IPS DF 6.9 (cell line): ENCODE measurements around the gene CR1.
"Not testable (repeated sequence)": the region's sequence is repeated elsewhere in the genome, so short reads cannot be mapped to it uniquely, and the experiment has no call there.

Source experiments
- DNase-seq: peaks from one replicate; pipeline ENCODE4 v3.0.0-alpha.2; 2013; ENCODE audit warnings: low read depth, low spot score
- H3K27ac ChIP-seq: one replicate; pipeline ENCODE4 v1.5.1; 2013; ENCODE audit warnings: low read length, control low read depth
- H3K27me3 ChIP-seq: 2 replicates; pipeline ENCODE4 v1.6.1; 2013; ENCODE audit warnings: mild to moderate bottlenecking, low read length; ENCODE audit not compliant: control insufficient read depth, insufficient read depth
- H3K36me3 ChIP-seq: 2 replicates; pipeline ENCODE4 v1.6.1; 2013; ENCODE audit warnings: low read length; ENCODE audit not compliant: control insufficient read depth, insufficient read depth
- H3K4me1 ChIP-seq: 2 replicates; pipeline ENCODE4 v1.6.1; 2013; ENCODE audit warnings: low read length; ENCODE audit not compliant: control insufficient read depth, insufficient read depth
- H3K4me3 ChIP-seq: 2 replicates; pipeline ENCODE4 v1.5.1; 2013; ENCODE audit warnings: mild to moderate bottlenecking, low read length
- H3K9me3 ChIP-seq: 2 replicates; pipeline ENCODE4 v1.6.1; 2013; ENCODE audit warnings: low read length, inconsistent platforms; ENCODE audit not compliant: control insufficient read depth, insufficient read depth
- WGBS: extraction: QIAGEN DNeasy Blood & Tissue Kit; methylation state at CpG from one replicate; pipeline ENCODE4 v1.1.7; 2013; ENCODE audit warnings: mixed read lengths, missing lambda C conversion rate; ENCODE audit not compliant: insufficient read length, insufficient coverage; 5-methylcytosine and 5-hydroxymethylcytosine counted together

The CR1 gene

GRCh38 chr1:207672522-207673130 is 176.7 kb downstream of the CR1 start:
- no CpG with 5 or more reads among the region's 5 CpGs for WGBS
- Histone ChIP-seq H3K4me1 (peaks cover 4% of the 10 kb centered on the region; the same call in 1 of the 2 replicates), H3K27ac (no peak overlapping the region), H3K9me3 (no peaks in the 10 kb centered on the region), H3K36me3 (no peaks in the 10 kb centered on the region), H3K27me3 (no peaks in the 10 kb centered on the region), H3K4me3 (no peak overlapping the region)
- DNase-seq: peak; percentile 67

GRCh38 chr1:207673399-207673798 is 177.4 kb downstream of the CR1 start:
- DNase-seq: no peak
- no CpG with 5 or more reads among the region's 6 CpGs for WGBS

DNA sequence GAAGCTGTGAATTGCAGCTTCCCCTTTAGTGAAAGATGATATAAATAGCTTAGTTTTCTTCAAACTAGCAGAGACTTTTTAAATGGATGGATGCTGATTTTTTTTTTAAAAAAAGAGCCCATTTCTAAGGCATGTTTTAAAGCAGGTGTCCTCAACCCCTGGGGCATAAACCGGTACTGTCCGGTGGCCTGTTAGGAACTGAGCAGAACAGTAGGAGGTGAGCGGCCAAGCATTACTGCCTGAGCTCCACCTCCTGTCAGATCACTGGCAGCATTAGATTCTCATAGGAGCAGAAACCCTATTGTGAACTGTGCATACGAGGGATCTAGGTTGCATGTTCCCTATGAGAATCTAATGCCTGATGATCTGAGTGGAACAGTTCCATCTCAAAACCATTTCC is 180.2 kb downstream of the CR1 start:
- H3K4me1 ChIP-seq: no peaks in the 10 kb centered on the region; the same call in 1 of the 2 replicates
- no peaks in the 10 kb centered on the region for H3K36me3 ChIP-seq
- DNase-seq: no peak
- no peak overlapping the region for H3K4me3 ChIP-seq
- no peaks in the 10 kb centered on the region for H3K27me3 ChIP-seq
- no peak overlapping the region for H3K27ac ChIP-seq
- H3K9me3 ChIP-seq: no peaks in the 10 kb centered on the region
- WGBS: no CpG with 5 or more reads among the region's 4 CpGs

More at GRCh38 chr1:207673399-207673798, 177.4 kb downstream of the CR1 start:
- H3K4me3 ChIP-seq: no peak overlapping the region
- H3K4me1 ChIP-seq: peaks cover 4% of the 10 kb centered on the region; the same call in 1 of the 2 replicates
- no peaks in the 10 kb centered on the region for H3K9me3 ChIP-seq
- H3K27me3 ChIP-seq: no peaks in the 10 kb centered on the region
- H3K36me3 ChIP-seq: no peaks in the 10 kb centered on the region
- H3K27ac ChIP-seq: no peak overlapping the region

DNA sequence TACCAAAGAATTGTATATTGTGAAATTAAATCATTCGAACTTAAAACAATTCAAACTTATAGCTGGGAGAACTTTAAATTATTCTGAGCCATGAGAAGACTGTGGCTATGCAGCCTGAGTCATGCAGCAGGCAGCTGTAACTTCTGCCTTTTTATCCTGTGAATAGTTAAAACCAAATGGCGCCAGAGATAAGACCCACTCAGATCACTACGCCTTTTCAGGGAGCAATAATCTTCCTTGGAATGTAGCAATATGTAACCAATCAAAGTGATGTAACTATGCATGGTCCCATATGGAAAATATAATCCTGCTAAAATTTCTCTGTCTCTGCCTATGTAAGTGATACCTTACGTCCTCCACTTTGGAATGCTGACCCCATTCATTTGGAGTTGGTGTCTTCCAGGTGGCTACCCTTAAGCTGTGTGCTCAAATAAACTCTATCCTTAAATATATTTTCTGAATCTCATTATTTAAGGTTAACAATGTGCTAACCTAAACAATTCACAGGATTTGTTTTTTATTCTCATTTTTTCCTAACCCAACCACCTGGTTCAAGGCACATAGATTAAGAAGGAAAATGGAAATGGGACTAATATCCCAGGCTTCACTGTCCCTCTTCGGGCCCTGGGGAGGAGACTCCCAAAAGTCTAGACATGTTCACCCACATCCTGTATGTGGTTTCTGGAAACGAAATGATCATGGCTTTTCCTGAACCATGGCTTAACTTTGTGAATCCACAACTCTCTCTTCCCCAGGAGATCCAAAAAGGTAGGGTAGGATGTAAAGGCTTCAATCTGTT is 184.8 kb downstream of the CR1 start:
- H3K9me3 ChIP-seq, H3K27me3 ChIP-seq, H3K4me3 ChIP-seq, H3K27ac ChIP-seq, H3K4me1 ChIP-seq, DNase-seq, H3K36me3 ChIP-seq: not testable (repeated sequence)
- WGBS: no CpG with 5 or more reads among the region's 6 CpGs

- H3K36me3 ChIP-seq, H3K27ac ChIP-seq, H3K27me3 ChIP-seq, H3K4me1 ChIP-seq, H3K9me3 ChIP-seq, H3K4me3 ChIP-seq, DNase-seq: not testable (repeated sequence)
- WGBS: no CpG with 5 or more reads among the region's 6 CpGs
Measured at GRCh38 chr1:207682872-207683434, 187.0 kb downstream of the CR1 start.

DNA sequence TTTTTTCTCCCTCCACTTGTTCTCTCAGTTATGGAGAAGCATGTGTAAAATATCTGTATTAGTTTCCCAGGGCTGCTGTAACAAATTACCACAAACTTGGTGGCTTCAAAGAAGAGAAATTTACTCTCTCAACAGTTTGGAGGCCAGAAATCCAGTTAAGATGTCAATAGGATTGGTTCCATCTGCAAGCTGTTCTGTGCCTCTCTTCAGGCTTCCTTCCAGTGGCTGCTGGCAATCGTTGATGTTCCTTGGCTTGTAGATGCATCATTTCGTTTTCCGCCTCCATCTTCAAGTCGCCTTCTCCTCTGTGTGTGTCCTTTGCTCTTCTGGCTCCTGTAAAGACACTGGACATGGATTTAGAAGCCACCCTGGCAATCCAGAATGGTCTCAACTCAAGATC is 194.6 kb downstream of the CR1 start:
- DNase-seq, H3K9me3 ChIP-seq, H3K4me1 ChIP-seq, H3K27ac ChIP-seq, H3K27me3 ChIP-seq, H3K36me3 ChIP-seq, H3K4me3 ChIP-seq: not testable (repeated sequence)
- no CpG with 5 or more reads among the region's 4 CpGs for WGBS

DNA sequence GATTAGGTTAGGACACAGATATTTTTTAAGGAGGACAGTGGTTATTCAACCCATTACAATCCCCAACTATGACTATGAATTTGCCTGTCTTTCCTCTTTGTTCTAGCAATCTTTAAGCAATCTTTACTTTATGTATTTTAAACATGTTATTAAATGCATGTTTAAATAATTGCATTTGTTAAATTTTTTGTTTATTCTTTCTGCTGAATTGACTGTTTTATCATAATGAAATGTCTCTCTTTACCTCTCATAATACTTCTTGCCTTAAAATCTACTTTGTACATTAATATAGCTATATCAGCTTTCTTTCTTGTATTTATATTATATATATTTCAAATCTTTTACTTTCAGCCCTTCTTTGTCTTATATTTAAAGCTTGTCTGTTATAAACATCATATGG is 195.1 kb downstream of the CR1 start:
- Histone ChIP-seq H3K4me1 (0 out of 2 replicates have a peak, but pooled peaks cover 1% of the 10 kb centered on the region), H3K9me3 (no peaks in the 10 kb centered on the region), H3K36me3 (no peaks in the 10 kb centered on the region), H3K27ac (no peak overlapping the region), H3K27me3 (no peaks in the 10 kb centered on the region), H3K4me3 (no peak overlapping the region)
- no peak for DNase-seq
